Inflammatory macrophage (primary cell): ENCODE measurements around the gene EFCAB6.

Source experiments
- DNase-seq, 2 donors: peaks; one replicate each; pipeline ENCODE4 v3.0.0-alpha.2; 2020 to 2022

Gene EFCAB6

GRCh38 chr22:43846966-43847365, 34.9 kb upstream of the EFCAB6 start:
- no peak for DNase-seq

DNA sequence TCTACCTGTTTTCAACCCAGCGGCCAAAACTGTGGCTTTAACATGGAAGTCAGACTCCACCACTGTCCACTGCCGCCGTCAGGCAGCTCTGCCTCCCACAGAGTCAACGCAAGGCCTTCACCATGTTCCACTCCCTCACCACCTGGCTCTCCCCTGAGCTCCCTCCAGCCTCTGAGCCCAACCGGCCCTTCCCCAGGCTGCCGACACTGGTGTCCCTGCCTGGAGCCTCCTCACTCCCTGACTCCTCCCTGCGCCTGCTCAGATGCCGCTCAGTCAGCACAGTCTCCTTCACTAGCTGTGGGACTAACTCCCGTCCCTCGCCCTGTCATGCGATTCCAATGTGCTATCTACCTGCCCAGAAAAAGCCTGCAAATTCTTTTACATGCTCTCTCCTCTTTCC, 33.9 kb upstream of the EFCAB6 start:
- DNase-seq, result no peak

DNA sequence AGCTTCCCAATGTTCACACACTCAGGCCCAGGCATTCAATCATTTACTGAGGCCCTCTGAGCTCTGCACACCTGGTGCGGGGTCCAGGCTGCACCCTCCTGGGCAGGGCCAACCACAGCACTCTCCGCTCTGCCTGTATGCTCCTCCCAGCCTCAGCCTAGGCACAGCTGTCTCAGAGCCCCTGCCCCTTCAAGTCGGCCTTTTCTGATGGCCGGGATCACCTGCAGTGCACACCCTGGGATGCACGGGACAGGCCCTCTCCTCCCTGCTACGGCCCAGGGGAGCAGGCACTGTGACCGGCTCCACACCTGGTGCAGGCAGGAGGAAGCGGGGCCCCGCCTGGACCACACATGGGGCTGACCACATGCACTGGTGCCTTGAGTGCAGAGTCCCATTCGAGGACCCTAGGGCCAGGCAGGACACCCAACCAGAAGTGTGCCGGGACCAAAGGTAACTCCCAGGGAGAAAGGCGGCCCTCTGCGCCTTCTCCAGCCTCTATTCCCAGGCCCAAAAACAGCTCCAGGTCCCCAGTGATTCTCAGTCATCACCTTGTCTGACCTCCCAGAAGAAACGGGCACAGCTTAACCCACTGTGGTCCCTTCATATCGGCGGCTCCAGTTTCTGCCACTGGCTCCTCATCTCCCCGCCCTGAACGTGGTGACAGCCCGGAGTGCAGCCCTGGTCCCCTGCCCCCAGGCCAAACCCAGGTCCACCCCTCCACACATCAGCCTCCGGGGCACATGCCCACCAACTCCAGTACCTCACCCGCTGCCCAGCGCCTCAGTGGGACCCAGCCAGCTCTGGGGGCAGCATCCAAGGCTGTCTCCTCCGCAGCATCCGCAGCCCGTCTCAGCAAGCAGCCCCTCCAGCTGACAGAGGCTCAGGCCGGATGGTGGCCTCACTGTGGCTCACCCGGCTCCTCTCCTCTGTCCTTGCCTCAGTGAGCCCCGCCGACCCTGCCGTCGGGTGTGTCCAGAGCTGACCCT, 32.7 kb upstream of the EFCAB6 start:
- no peak for DNase-seq

DNA sequence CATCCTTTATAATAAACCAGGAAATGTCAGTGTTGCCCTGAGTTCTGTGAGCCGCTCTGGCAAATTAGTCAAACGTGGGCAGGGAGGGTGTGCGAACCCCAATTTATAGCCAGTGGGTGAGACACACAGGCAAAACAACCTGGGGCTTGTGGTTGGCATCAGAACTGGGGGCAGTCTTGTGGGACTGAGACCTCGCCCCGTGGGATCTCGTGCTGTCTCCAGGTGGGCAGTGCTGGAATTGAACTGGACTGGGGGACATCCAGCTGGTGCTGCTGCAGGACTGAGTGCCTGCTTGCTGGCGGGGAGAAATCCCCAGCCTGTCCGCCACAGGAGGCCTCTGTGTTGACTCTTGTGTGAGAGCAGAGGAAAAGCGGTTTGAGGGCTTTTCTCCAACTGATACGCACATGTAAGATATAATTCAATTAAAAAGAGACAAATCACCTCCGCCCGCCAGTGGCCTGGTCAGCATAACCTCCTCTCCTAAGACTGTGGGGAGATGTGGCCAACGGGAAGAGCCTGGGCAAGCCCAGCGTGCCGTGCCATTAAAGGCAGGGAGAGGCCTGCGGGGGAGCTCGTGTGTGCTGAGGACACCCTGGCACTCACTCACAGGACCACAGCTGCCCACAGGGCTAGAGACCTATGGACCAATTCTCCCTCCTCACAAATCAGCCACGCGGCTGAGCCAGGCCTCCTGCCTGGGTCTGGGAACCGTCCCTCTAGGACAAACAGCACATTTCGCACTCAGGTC, 31.9 kb upstream of the EFCAB6 start:
- no peak for DNase-seq

- DNase-seq, result no peak
These were observed 29.6 kb upstream of the EFCAB6 start for GRCh38 chr22:43841742-43842141.

GRCh38 chr22:43840851-43841250, 28.7 kb upstream of the EFCAB6 start:
- DNase-seq, result no peak

GRCh38 chr22:43840431-43840830, 28.3 kb upstream of the EFCAB6 start:
- no peak for DNase-seq

DNA sequence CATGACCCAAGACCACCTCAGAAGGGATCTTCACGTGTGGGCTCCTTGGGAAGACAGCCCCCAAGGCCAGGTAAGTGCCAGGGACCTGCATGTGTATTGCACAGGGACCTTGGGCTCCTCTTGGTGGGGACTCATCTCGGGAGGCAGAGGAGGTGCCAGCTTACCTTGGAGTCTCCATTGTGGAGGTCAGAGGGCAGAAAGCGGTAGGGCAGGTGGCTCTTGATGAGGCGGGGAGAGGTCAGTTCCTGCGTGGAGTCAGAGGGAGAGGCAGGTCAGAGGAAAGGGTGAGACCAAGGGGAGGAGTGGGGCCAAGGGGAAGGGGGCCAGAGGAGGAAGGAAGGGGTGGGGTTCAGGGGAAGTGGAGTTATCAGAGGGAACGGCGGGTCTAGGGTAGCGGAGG, 27.7 kb upstream of the EFCAB6 start:
- DNase-seq, result no peak

DNA sequence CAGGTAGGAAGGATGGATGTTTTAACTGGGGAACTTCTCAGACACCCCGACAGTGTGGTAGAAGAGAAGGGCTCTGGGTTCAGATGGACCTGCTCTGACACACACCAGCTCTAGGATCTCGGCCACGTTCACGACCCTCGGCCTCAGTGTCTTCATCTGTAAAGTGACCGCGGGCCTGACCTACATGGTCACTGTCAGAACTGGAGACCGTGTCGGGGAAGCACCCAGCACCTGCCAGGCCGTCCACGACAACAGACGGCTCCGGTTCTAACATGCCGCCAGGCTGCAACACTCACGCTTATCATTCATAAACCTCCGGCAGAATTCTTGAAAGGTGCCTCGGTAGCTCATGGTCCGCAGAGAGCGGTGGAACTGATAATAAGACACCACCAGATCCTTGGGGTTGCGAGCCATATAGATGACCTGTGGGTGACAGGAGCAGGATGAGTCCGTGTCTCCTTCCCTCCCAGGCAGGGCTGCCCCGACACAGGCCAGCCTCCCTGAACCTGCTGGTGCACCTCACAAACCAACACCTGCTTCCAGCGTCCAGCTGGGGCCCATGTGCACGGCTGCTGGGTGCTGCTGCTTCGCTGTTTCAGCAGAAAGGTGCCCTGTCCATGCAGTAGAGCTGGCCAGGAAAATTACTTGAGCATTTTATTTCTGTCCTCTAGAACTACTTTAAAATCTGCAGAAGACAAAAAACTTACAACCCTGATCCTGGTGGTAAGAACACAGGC, 26.6 kb upstream of the EFCAB6 start:
- DNase-seq, result no peak

- no peak for DNase-seq
These were observed 26.1 kb upstream of the EFCAB6 start for GRCh38 chr22:43838161-43838560.

DNA sequence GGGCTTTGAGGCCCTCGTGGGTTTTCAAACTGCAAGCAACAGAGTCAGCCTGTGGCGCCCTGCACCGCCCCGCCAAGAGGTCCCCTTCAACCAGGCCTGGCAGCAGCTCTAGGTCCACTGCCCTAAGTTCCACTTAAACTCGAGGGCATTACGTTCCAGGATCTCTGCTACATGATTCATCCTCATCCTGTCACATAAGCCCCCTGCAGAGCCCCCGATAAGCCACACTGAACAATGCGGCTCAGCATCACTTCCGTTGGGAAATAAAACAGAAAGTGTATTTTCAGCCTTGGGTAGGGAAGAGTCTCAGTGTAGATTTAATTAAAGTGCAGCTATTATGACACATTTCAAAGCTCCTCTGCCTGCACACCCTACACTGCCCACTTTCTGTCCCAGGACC, 25.6 kb upstream of the EFCAB6 start:
- DNase-seq, result no peak

DNA sequence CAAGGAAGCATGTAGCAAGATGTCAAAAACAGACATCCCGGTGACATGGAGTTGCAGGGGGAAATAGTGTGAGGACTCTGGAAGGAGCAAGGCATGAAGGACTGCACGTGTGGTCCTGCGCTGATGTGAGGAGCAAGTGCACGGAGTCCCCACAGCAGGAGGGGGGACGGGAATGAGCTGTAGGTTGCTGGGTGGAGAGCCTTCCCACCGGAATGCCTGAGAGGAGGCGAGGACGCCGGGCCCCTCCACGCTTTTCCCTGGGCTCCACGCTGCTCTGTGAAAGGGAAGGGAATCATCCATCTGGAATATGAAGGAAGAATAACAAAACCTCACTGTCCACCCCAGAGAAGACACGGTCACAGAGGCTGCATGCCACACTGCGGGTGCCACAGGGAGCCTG, 23.6 kb upstream of the EFCAB6 start:
- DNase-seq, result no peak

- DNase-seq, result no peak
These were observed 23.1 kb upstream of the EFCAB6 start for GRCh38 chr22:43835166-43835565.

GRCh38 chr22:43833286-43834240, 21.5 kb upstream of the EFCAB6 start:
- no peak for DNase-seq

GRCh38 chr22:43832393-43833265, 20.5 kb upstream of the EFCAB6 start:
- no peak for DNase-seq

DNA sequence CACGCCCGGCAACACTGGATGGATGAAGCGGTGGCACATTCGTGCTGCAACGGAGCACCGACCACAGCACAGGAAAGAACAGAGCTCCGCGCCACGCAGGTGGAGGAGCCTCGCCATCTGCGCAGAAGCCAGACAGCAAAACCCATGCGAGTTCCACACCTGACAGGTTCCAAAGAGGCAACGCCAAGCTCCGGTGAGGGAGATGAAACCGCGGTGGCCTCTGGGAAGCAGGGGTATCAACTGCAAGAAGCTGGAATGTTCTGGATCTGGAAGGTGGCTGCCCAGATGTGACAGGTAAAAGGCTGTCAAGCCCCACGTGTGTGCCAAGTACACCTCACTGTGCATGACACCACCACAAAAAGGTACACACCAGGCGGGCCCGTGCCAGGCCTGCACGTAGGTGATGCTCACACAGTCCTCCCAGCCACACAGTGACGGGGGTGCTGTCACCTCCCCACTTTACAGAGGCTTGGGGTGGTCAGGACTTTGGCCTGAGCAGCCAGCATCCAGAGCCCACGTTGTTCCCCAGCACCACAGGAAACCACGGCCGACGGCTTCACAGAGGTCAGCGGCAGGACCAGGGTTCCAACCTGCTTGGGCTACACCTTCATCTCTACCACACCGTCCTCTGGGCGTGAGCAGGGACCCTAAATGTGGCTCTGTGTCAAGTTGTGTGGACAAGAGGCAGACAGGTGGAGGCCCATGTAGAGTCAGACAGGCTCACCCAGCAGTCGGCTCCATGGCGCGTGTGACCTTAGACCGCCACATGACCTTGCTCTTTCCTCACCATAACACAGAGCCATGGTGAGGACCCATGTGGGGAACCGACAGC, 19.7 kb upstream of the EFCAB6 start:
- DNase-seq, result no peak

GRCh38 chr22:43830931-43831560, 18.9 kb upstream of the EFCAB6 start:
- DNase-seq, result no peak

GRCh38 chr22:43829904-43830851, 18.1 kb upstream of the EFCAB6 start:
- DNase-seq, result no peak
